A549 (cell line): ENCODE results near the gene ACAN.

Experiments
- CHD2 ChIP-seq: fragments of 150-350 bp; IDR thresholded peaks from 2 replicates; pipeline ENCODE4 v1.6.1; 2014; ENCODE audit warnings: low read length; ENCODE audit not compliant: partially characterized antibody
- CTCF ChIP-seq: fragments of >200 bp; sonication (Bioruptor Twin); formaldehyde crosslinking; IDR thresholded peaks from 3 replicates; pipeline ENCODE4 v1.5.1; 2016
- JUNB ChIP-seq: fragments of >200 bp; sonication (Bioruptor Twin); formaldehyde crosslinking; IDR thresholded peaks from 2 replicates; pipeline ENCODE4 v1.6.1; 2016
- POLR2AphosphoS2 ChIP-seq: conservative IDR thresholded peaks from 2 replicates; pipeline ENCODE4 v1.6.1; 2012; ENCODE audit warnings: low read length, improper control_type of control experiment, inconsistent platforms
- RCOR1 ChIP-seq: fragments of 150-350 bp; IDR thresholded peaks from 2 replicates; pipeline ENCODE4 v1.6.1; 2014; ENCODE audit warnings: antibody characterized with exemption, low read length, low read depth
- SREBF2 ChIP-seq: fragments of 450-650 bp; IDR thresholded peaks from 2 replicates; pipeline ENCODE4 v1.6.1; 2014; ENCODE audit warnings: mild to moderate bottlenecking, moderate library complexity

DNA sequence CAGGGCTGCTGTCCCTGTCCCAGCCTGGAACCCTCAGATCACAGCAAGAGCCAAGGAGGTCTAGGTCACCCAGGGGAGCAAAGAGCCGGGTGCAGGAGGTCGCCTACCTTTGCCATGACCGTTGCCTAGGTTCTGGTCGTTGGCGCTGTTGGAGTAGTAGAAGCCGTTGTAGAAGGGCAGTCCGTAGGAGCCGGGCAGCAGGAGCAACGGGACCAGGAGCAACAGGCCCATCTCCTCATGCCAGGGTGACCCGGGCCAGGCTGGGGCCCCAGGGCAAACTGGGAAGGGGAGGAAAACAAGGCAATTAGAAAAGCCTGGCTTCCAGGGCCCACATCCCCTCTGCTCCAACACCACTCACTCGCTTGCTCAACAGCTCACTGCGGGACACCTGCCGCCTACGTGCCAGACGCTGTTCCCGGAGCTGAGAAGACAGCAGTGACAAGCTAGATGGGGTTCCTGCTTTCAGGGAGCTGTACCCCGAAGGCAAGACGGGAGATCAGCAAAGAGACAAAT lies 83.9 kb downstream of the ACAN start:
- TF ChIP-seq CTCF (no peak), CHD2 (no peak), JUNB (no peak), RCOR1 (no peak), SREBF2 (no peak), POLR2AphosphoS2 (no peak)
